ENCODE results near the gene P4HTM.
A peak's percentile ranks its signal among the peaks of the same experiment; 100 is the strongest.

Gene P4HTM

GRCh38 chr3:48989796-48990635, at the start of gene P4HTM:
P4HTM (plus strand) TSS chr3:48990241; CDS start chr3:48990257, 16 bp downstream.
- peaks cover 10% of the 10 kb centered on the region for H3K36me3 ChIP-seq
- no peaks in the 10 kb centered on the region for H3K9me3 ChIP-seq
- H3K27ac ChIP-seq: peak within 1 kb of the TSS; percentile 73
- no peaks in the 10 kb centered on the region for H3K27me3 ChIP-seq
- H3K4me3 ChIP-seq (ENCODE audit: low read depth in 1 of 2, low read length in 1 of 2): peak within 1 kb of the TSS; percentile 87 to 91
- H3K4me1 ChIP-seq (ENCODE audit: control insufficient read depth in 1 of 2, insufficient read depth in 1 of 2, low read depth in 1 of 2, low read length in 1 of 2): peaks cover 23% of the 10 kb centered on the region in 2 experiments
- TF ChIP-seq CTCF (IDR thresholded peaks at IDR 0.05): peak; percentile 38

- TF ChIP-seq CTCF (IDR thresholded peaks at IDR 0.05): no peak
- H3K4me1 ChIP-seq (ENCODE audit: control insufficient read depth in 1 of 2, insufficient read depth in 1 of 2, low read depth in 1 of 2, low read length in 1 of 2): no peaks in the 10 kb centered on the region
- H3K27me3 ChIP-seq: no peaks in the 10 kb centered on the region
- H3K27ac ChIP-seq: no peak overlapping the region
- H3K9me3 ChIP-seq: no peaks in the 10 kb centered on the region
- peaks cover 13% of the 10 kb centered on the region for H3K36me3 ChIP-seq
- no peak overlapping the region for H3K4me3 ChIP-seq (ENCODE audit: low read depth in 1 of 2, low read length in 1 of 2)
Measured at GRCh38 chr3:48945432-48945831, 44.6 kb upstream of the P4HTM start.

GRCh38 chr3:48945891-48946549, 44.0 kb upstream of the P4HTM start:
- H3K4me3 ChIP-seq (ENCODE audit: low read depth in 1 of 2, low read length in 1 of 2): no peak overlapping the region
- TF ChIP-seq CTCF (IDR thresholded peaks at IDR 0.05): no peak
- H3K27ac ChIP-seq: no peak overlapping the region

GRCh38 chr3:48949376-48949717, 40.7 kb upstream of the P4HTM start:
- no peak overlapping the region for H3K27ac ChIP-seq
- no peaks in the 10 kb centered on the region for H3K27me3 ChIP-seq
- H3K4me3 ChIP-seq (ENCODE audit: low read depth in 1 of 2, low read length in 1 of 2): no peak overlapping the region
- H3K4me1 ChIP-seq (ENCODE audit: control insufficient read depth in 1 of 2, insufficient read depth in 1 of 2, low read depth in 1 of 2, low read length in 1 of 2): no peaks in the 10 kb centered on the region
- H3K9me3 ChIP-seq: no peaks in the 10 kb centered on the region
- no peak for TF ChIP-seq CTCF (IDR thresholded peaks at IDR 0.05)
- peaks cover 20% of the 10 kb centered on the region for H3K36me3 ChIP-seq

More at GRCh38 chr3:48945891-48946549, 44.0 kb upstream of the P4HTM start:
- Histone ChIP-seq H3K36me3 (peaks cover 13% of the 10 kb centered on the region), H3K27me3 (no peaks in the 10 kb centered on the region), H3K4me1 (ENCODE audit: control insufficient read depth in 1 of 2, insufficient read depth in 1 of 2, low read depth in 1 of 2, low read length in 1 of 2) (no peaks in the 10 kb centered on the region), H3K9me3 (no peaks in the 10 kb centered on the region)

- H3K4me1 ChIP-seq (ENCODE audit: control insufficient read depth in 1 of 2, insufficient read depth in 1 of 2, low read depth in 1 of 2, low read length in 1 of 2): no peaks in the 10 kb centered on the region
- H3K27me3 ChIP-seq: no peaks in the 10 kb centered on the region
- H3K4me3 ChIP-seq (ENCODE audit: low read depth in 1 of 2, low read length in 1 of 2): no peak overlapping the region
- H3K27ac ChIP-seq: no peak overlapping the region
- no peaks in the 10 kb centered on the region for H3K9me3 ChIP-seq
- H3K36me3 ChIP-seq: peaks cover 18% of the 10 kb centered on the region
- TF ChIP-seq CTCF (IDR thresholded peaks at IDR 0.05): no peak
Measured at GRCh38 chr3:48950051-48950450, 40.0 kb upstream of the P4HTM start.
